ENCODE measurements around the gene TCF4. TPM values are rescaled to one million over a fixed set of nuclear protein-coding genes. Genes with fewer than 3 reads are reported as not detected.

The TCF4 gene
- total RNA-seq, 1 experiment from 2014 or later, result 93.7 TPM

- no peak for TF ChIP-seq CTCF (IDR thresholded peaks at IDR 0.05; ENCODE audit: insufficient read depth in 1 of 2, low read depth in 1 of 2, low read length in 1 of 2, severe bottlenecking in 1 of 2, unreplicated experiment in 1 of 2)
- no peaks in the 10 kb centered on the region for H3K27me3 ChIP-seq (replicated peaks; ENCODE audit: control insufficient read depth, insufficient read depth, low read length)
- H3K9me3 ChIP-seq, result no peaks in the 10 kb centered on the region
- no peak overlapping the region for H3K27ac Mint-ChIP-seq (ENCODE audit: unreplicated experiment)
- no peaks in the 10 kb centered on the region for H3K36me3 Mint-ChIP-seq (ENCODE audit: insufficient read depth, unreplicated experiment)
- H3K4me1 Mint-ChIP-seq (ENCODE audit: low read depth, unreplicated experiment), result no peaks in the 10 kb centered on the region
- no peaks in the 10 kb centered on the region for H3K27me3 Mint-ChIP-seq (ENCODE audit: insufficient read depth, unreplicated experiment)
- intact Hi-C loops (cut with micrococcal nuclease; ENCODE audit: unreplicated experiment), result no loop called here
- ChIA-PET CTCF (no interaction called here), POLR2A (no interaction called here)
- no peaks in the 10 kb centered on the region for H3K4me1 ChIP-seq
- no TSS peak for BruUV-seq (replicated peaks)
- H3K4me3 ChIP-seq (ENCODE audit: low read depth, low read length), result no peak overlapping the region
- H3K36me3 ChIP-seq (ENCODE audit: control insufficient read depth, insufficient read depth, low read length), result no peaks in the 10 kb centered on the region
- DNase-seq, result no peak
- H3K9me3 Mint-ChIP-seq (ENCODE audit: unreplicated experiment), result no peaks in the 10 kb centered on the region
- no peak overlapping the region for H3K4me3 Mint-ChIP-seq (ENCODE audit: unreplicated experiment)
These were observed 253.1 kb downstream of the TCF4 start for GRCh38 chr18:55334875-55335274.

GRCh38 chr18:55331301-55331700, 256.7 kb downstream of the TCF4 start:
- no peak for DNase-seq
- Histone ChIP-seq H3K36me3 (ENCODE audit: control insufficient read depth, insufficient read depth, low read length) (no peaks in the 10 kb centered on the region), H3K27me3 (replicated peaks; ENCODE audit: control insufficient read depth, insufficient read depth, low read length) (no peaks in the 10 kb centered on the region), H3K9me3 (no peaks in the 10 kb centered on the region), H3K4me1 (peaks cover 12% of the 10 kb centered on the region), H3K4me3 (ENCODE audit: low read depth, low read length) (no peak overlapping the region)
- TF ChIP-seq CTCF (IDR thresholded peaks at IDR 0.05; ENCODE audit: insufficient read depth in 1 of 2, low read depth in 1 of 2, low read length in 1 of 2, severe bottlenecking in 1 of 2, unreplicated experiment in 1 of 2), result no peak
- Mint-ChIP-seq H3K4me1 (ENCODE audit: low read depth, unreplicated experiment) (no peaks in the 10 kb centered on the region), H3K27ac (ENCODE audit: unreplicated experiment) (no peak overlapping the region), H3K27me3 (ENCODE audit: insufficient read depth, unreplicated experiment) (no peaks in the 10 kb centered on the region), H3K36me3 (ENCODE audit: insufficient read depth, unreplicated experiment) (no peaks in the 10 kb centered on the region), H3K4me3 (ENCODE audit: unreplicated experiment) (no peak overlapping the region), H3K9me3 (ENCODE audit: unreplicated experiment) (no peaks in the 10 kb centered on the region)
- BruUV-seq (replicated peaks), result no TSS peak
- ChIA-PET POLR2A (no interaction called here), CTCF (no interaction called here)
- intact Hi-C loops (cut with micrococcal nuclease; ENCODE audit: unreplicated experiment), result no loop called here

- ChIA-PET CTCF (interaction anchor here (0.7 kb wide), 1 partner anchor 57 kb away, joined by 3 read pairs; no protein-coding TSS in a partner anchor), POLR2A (no interaction called here)
- H3K9me3 Mint-ChIP-seq (ENCODE audit: unreplicated experiment), result no peaks in the 10 kb centered on the region
- H3K4me3 ChIP-seq (ENCODE audit: low read depth, low read length), result no peak overlapping the region
- H3K36me3 ChIP-seq (ENCODE audit: control insufficient read depth, insufficient read depth, low read length), result no peaks in the 10 kb centered on the region
- H3K4me3 Mint-ChIP-seq (ENCODE audit: unreplicated experiment), result no peak overlapping the region
- DNase-seq, result no peak
- H3K4me1 Mint-ChIP-seq (ENCODE audit: low read depth, unreplicated experiment), result no peaks in the 10 kb centered on the region
- H3K36me3 Mint-ChIP-seq (ENCODE audit: insufficient read depth, unreplicated experiment), result peaks cover 2% of the 10 kb centered on the region
- H3K27ac Mint-ChIP-seq (ENCODE audit: unreplicated experiment), result no peak overlapping the region
- no TSS peak for BruUV-seq (replicated peaks)
- intact Hi-C loops (cut with micrococcal nuclease; ENCODE audit: unreplicated experiment), result no loop called here
- H3K4me1 ChIP-seq, result peaks cover 15% of the 10 kb centered on the region
- TF ChIP-seq CTCF (IDR thresholded peaks at IDR 0.05; ENCODE audit: insufficient read depth in 1 of 2, low read depth in 1 of 2, low read length in 1 of 2, severe bottlenecking in 1 of 2, unreplicated experiment in 1 of 2), result no peak
- H3K9me3 ChIP-seq, result no peaks in the 10 kb centered on the region
- H3K27me3 Mint-ChIP-seq (ENCODE audit: insufficient read depth, unreplicated experiment), result no peaks in the 10 kb centered on the region
- no peaks in the 10 kb centered on the region for H3K27me3 ChIP-seq (replicated peaks; ENCODE audit: control insufficient read depth, insufficient read depth, low read length)
These were observed 259.7 kb downstream of the TCF4 start for GRCh38 chr18:55328301-55328700.

All from Caco-2 (cell line).